Ureter (tissue), 1 donor: Measurements from ENCODE around the gene PRICKLE2. TPM values are rescaled to one million over a fixed set of nuclear protein-coding genes. Genes with fewer than 3 reads are reported as not detected.

Experiments used
- DNase-seq: peaks from one replicate; pipeline ENCODE4 v3.0.0-alpha.2; 2020; ENCODE audit warnings: low spot score
- total RNA-seq: library from RNA; stranded (reverse); gene quantifications from one replicate; pipeline ENCODE4 v1.2.4, GENCODE V29; 2023
- donor health status: DM: yes; HTN: yes; CAD: no.

Gene PRICKLE2
- total RNA-seq, 1 donor from 2014 or later: 43.7 TPM

- DNase-seq: no peak
Observed at GRCh38 chr3:64047787-64048186, 177.5 kb downstream of the PRICKLE2 start.

GRCh38 chr3:64046996-64047594 lies 178.2 kb downstream of the PRICKLE2 start:
- no peak for DNase-seq

GRCh38 chr3:64046592-64046991 lies 178.7 kb downstream of the PRICKLE2 start:
- no peak for DNase-seq

DNA sequence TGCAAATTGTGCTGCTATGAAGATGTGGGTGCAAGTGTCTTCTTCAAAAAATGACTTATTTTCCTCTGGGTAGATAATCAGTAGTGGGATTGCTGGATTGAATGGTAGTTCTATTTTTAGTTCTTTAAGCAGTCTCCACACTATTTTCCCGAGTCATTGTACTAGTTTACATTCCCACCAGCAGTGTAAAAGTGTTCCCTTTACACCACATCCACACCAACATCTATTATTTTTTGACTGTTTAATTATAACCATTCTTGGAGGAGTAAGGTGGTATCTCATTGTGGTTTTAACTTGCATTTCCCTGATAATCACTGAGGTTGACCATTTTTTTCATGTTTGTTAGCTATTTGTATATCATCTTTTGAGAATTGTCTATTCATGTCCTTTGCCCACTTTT lies 182.3 kb downstream of the PRICKLE2 start:
- no peak for DNase-seq

Other genes with a start within 250 kb of the PRICKLE2 start
- 69.6 TPM for gene PSMD6, start 202.0 kb downstream of the PRICKLE2 start, total RNA-seq